Measurements from ENCODE around the gene IGFBP6. TPM values are rescaled to one million over a fixed set of nuclear protein-coding genes. Genes with fewer than 3 reads are reported as not detected.

The IGFBP6 gene
- total and polyA plus RNA-seq, 9 of the 15 experiments (the other 6 are each of a cell fraction or from before 2014, with no cell fraction given) = 0.15 to 1.4 (median 0.54) TPM

DNA sequence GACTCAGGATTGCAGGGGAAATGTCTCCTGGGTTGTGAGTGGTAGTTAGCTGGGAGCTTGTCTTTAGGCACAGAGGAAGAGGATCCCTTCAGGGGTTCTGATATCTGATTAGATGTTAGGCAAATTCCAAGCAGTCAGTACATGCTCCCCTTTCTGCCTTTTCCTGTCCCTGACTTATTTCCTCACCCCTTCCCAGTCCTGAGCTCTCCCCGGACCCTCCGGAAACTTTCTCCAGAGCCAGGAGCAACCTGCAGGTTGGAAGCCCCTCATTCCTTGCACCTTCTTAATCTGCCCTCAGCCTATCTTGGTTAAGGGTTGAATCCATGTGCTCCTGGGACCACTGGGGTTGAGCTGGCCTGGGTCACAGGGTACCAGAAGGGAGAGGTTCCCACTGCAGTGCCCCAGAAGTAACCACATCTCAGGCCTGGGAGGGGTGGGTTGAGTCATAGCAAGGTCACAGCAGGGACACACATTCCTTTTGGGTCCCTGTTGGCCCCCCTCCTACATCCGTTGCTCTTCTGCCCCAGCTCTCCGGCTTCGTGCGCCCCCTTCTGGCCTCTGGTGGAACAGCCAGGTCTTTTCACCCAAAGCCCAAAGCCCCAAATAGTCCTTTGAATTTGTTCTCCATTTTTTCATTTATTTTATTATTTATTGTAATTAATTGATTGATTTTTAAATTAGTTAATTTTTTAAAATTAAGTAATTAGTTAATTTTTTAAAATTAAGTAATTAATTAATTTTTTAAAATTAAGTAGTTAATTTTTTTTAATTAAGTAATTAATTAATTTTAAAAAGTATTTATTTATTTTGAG, 1.8 kb downstream of the IGFBP6 start (continued):
- TF ChIP-seq ESRRA (IDR thresholded peaks at IDR 0.05; ENCODE audit: borderline replicate concordance, low read depth) (peak; percentile 96), CEBPB (tag; IDR thresholded peaks at IDR 0.05) (peak; percentile 60), CREM (IDR thresholded peaks at IDR 0.05; ENCODE audit: low read depth) (peak; percentile 67), NCOA1 (IDR thresholded peaks at IDR 0.05; ENCODE audit: low read depth) (peak; percentile 50; the same call in 1 of the 2 replicates), PHB (CRISPR knock-in tag; IDR thresholded peaks at IDR 0.05) (no peak), RAD51 (IDR thresholded peaks at IDR 0.05; ENCODE audit: borderline replicate concordance, low read depth) (no peak), MCM5 (IDR thresholded peaks at IDR 0.05; ENCODE audit: low read depth) (no peak), BMI1 (IDR thresholded peaks at IDR 0.05; ENCODE audit: low read length) (no peak), SNRNP70 (optimal IDR thresholded peaks at IDR 0.05; ENCODE audit: low read depth, low read length) (no peak), GTF2E2 (tag; IDR thresholded peaks at IDR 0.05) (no peak), RBM39 (optimal IDR thresholded peaks at IDR 0.05; ENCODE audit: low read depth, low read length) (no peak), ZNF75A (CRISPR knock-in tag; IDR thresholded peaks at IDR 0.05) (no peak), MYC (IDR thresholded peaks at IDR 0.05; ENCODE audit: low read depth, low read length) (peak; percentile 59), MYC (CRISPR knock-in tag; IDR thresholded peaks at IDR 0.05; ENCODE audit: borderline replicate concordance, low read depth) (0 out of 2 replicates have a peak, but pooled peaks have one; percentile 36), ZNF121 (CRISPR knock-in tag; conservative IDR thresholded peaks at IDR 0.05) (no peak), FOXA1 (IDR thresholded peaks at IDR 0.05; ENCODE audit: borderline replicate concordance) (no peak), ZNF696 (CRISPR knock-in tag; conservative IDR thresholded peaks at IDR 0.05) (no peak), MCM7 (IDR thresholded peaks at IDR 0.05) (peak in 1 of 2 experiments; percentile 75; a peak in 1 of 4 replicates), ZBTB7A (IDR thresholded peaks at IDR 0.05; ENCODE audit: borderline replicate concordance, control insufficient read depth, low read depth, low read length) (peak; percentile 96), ZNF274 (IDR thresholded peaks at IDR 0.05; ENCODE audit: borderline replicate concordance, low read depth, low read length) (no peak)
- TF ChIP-seq, protein P1, sequence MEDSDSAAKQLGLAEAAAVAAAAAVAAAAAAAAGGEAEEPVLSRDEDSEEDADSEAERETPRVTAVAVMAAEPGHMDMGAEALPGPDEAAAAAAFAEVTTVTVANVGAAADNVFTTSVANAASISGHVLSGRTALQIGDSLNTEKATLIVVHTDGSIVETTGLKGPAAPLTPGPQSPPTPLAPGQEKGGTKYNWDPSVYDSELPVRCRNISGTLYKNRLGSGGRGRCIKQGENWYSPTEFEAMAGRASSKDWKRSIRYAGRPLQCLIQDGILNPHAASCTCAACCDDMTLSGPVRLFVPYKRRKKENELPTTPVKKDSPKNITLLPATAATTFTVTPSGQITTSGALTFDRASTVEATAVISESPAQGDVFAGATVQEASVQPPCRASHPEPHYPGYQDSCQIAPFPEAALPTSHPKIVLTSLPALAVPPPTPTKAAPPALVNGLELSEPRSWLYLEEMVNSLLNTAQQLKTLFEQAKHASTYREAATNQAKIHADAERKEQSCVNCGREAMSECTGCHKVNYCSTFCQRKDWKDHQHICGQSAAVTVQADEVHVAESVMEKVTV (CRISPR knock-in tag; IDR thresholded peaks at IDR 0.05) = peak; percentile 88
- TF ChIP-seq, protein P2, sequence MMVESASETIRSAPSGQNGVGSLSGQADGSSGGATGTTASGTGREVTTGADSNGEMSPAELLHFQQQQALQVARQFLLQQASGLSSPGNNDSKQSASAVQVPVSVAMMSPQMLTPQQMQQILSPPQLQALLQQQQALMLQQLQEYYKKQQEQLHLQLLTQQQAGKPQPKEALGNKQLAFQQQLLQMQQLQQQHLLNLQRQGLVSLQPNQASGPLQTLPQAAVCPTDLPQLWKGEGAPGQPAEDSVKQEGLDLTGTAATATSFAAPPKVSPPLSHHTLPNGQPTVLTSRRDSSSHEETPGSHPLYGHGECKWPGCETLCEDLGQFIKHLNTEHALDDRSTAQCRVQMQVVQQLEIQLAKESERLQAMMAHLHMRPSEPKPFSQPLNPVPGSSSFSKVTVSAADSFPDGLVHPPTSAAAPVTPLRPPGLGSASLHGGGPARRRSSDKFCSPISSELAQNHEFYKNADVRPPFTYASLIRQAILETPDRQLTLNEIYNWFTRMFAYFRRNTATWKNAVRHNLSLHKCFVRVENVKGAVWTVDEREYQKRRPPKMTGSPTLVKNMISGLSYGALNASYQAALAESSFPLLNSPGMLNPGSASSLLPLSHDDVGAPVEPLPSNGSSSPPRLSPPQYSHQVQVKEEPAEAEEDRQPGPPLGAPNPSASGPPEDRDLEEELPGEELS (CRISPR knock-in tag; IDR thresholded peaks at IDR 0.05; ENCODE audit: borderline replicate concordance) = no peak
- TF ChIP-seq, protein P3, sequence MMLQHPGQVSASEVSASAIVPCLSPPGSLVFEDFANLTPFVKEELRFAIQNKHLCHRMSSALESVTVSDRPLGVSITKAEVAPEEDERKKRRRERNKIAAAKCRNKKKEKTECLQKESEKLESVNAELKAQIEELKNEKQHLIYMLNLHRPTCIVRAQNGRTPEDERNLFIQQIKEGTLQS (IDR thresholded peaks at IDR 0.05) = peak; percentile 83
- TF ChIP-seq, protein P3 (CRISPR knock-in tag; conservative IDR thresholded peaks at IDR 0.05) = no peak
- TF ChIP-seq, protein P4, sequence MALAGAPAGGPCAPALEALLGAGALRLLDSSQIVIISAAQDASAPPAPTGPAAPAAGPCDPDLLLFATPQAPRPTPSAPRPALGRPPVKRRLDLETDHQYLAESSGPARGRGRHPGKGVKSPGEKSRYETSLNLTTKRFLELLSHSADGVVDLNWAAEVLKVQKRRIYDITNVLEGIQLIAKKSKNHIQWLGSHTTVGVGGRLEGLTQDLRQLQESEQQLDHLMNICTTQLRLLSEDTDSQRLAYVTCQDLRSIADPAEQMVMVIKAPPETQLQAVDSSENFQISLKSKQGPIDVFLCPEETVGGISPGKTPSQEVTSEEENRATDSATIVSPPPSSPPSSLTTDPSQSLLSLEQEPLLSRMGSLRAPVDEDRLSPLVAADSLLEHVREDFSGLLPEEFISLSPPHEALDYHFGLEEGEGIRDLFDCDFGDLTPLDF (CRISPR knock-in tag; IDR thresholded peaks at IDR 0.05) = no peak
